BLaER1 (cell line): Measurements from ENCODE around the gene GPER1.

Source experiments
- H3K27ac ChIP-seq: shearing (Covaris generic); formaldehyde crosslinking; 2 replicates; pipeline ENCODE4 v1.8.1; 2022
- H3K27me3 ChIP-seq: shearing (Covaris generic); formaldehyde crosslinking; 2 replicates; pipeline ENCODE4 v1.8.1; 2022
- H3K36me3 ChIP-seq: shearing (Covaris generic); formaldehyde crosslinking; 2 replicates; pipeline ENCODE4 v1.8.1; 2022
- H3K4me1 ChIP-seq: shearing (Covaris generic); formaldehyde crosslinking; 2 replicates; pipeline ENCODE4 v1.8.1; 2022
- H3K4me2 ChIP-seq: shearing (Covaris generic); formaldehyde crosslinking; 2 replicates; pipeline ENCODE4 v1.8.1; 2022
- H3K4me3 ChIP-seq: shearing (Covaris generic); formaldehyde crosslinking; 2 replicates; pipeline ENCODE4 v1.8.1; 2022
- H3K9ac ChIP-seq: shearing (Covaris generic); formaldehyde crosslinking; 2 replicates; pipeline ENCODE4 v1.8.1; 2022
- H3K9me3 ChIP-seq: shearing (Covaris generic); formaldehyde crosslinking; 2 replicates; pipeline ENCODE4 v1.8.1; 2022
- H4K20me1 ChIP-seq: shearing (Covaris generic); formaldehyde crosslinking; 2 replicates; pipeline ENCODE4 v1.8.1; 2022
- Cebpa-rat ChIP-seq: shearing (Covaris generic); IDR thresholded peaks from 2 replicates; pipeline ENCODE4 v1.8.1; 2022

GPER1 gene

DNA sequence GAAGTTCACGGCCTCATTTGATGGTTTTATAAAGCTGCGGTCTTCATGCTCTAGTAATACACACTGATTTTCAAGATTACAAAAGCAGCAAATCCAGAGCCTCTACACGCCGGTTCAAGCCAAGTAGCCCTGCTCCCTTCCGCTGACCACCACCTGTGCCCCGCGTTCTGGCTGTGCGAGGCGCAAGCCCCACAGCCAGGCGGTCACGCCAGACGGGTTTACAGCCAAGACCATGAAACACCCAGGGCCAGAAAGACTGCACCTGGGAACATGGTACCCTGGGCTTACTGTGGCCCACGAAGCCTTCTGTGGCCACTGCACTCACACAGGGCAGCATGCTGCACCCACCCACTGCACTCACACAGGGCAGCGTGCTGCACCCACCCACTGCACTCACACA is 33.6 kb downstream of the GPER1 start:
- Histone ChIP-seq H3K4me2 (peak overlapping the region; percentile 99), H3K4me1 (peaks cover 62% of the 10 kb centered on the region), H3K9me3 (no peaks in the 10 kb centered on the region), H3K9ac (0 out of 2 replicates have a peak overlapping the region, but pooled peaks have one; percentile 68), H3K27me3 (no peaks in the 10 kb centered on the region), H3K36me3 (peaks cover 19% of the 10 kb centered on the region), H3K27ac (peak overlapping the region; percentile 78; the same call in 1 of the 2 replicates), H3K4me3 (no peak overlapping the region), H4K20me1 (peaks cover 41% of the 10 kb centered on the region)
- TF ChIP-seq Cebpa-rat = no peak

DNA sequence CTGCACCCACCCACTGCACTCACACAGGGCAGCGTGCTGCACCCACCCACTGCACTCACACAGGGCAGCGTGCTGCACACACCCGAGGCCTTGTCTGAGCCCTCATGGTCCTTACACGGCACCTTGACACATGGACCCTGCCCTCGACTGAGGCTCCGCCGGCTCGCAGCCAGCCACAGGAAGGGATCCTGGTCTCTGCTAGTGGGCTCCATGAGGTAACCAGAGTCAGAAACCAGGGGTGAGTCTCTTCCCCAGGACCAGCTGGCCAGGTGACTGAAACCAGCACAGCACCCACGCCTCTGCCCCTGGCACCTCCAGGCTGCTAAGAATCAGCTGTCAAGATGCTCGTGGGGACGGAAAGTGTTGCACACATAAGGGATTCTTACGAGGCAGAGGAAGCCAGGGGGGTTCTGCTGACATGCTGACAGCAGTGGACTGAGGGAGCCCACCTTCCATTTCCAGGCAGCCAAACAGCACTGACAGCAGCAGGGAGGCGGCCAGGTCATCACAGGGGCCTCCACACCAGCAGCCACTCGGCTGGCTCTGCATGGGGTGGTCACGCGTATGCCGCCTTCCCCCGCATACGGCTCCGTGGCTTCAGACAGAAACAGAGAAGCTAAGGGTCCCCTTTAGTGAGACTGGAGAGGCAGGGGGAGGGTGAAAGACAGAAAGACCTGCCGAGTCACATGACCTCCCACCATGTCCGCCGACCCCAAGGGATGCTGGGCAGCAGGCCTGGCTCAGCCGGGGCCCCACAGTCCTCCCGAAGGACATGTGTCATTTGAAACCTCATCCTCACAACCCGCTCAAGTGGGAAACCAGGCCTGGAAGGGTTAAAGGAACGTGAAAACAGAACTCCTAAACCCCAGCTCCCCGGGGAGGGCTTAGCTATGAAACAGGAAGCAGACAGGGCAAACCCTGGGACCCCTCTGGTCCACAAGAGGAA is 34.2 kb downstream of the GPER1 start:
- peaks cover 25% of the 10 kb centered on the region for H3K36me3 ChIP-seq
- H3K4me2 ChIP-seq = peak overlapping the region; percentile 99
- H3K9ac ChIP-seq = peak overlapping the region; percentile 68
- H3K27me3 ChIP-seq = no peaks in the 10 kb centered on the region
- no peak for TF ChIP-seq Cebpa-rat
- peaks cover 62% of the 10 kb centered on the region for H3K4me1 ChIP-seq
- H3K4me3 ChIP-seq = peak overlapping the region; percentile 55
- H3K27ac ChIP-seq = peak overlapping the region; percentile 78
- no peaks in the 10 kb centered on the region for H3K9me3 ChIP-seq
- H4K20me1 ChIP-seq = peaks cover 41% of the 10 kb centered on the region

DNA sequence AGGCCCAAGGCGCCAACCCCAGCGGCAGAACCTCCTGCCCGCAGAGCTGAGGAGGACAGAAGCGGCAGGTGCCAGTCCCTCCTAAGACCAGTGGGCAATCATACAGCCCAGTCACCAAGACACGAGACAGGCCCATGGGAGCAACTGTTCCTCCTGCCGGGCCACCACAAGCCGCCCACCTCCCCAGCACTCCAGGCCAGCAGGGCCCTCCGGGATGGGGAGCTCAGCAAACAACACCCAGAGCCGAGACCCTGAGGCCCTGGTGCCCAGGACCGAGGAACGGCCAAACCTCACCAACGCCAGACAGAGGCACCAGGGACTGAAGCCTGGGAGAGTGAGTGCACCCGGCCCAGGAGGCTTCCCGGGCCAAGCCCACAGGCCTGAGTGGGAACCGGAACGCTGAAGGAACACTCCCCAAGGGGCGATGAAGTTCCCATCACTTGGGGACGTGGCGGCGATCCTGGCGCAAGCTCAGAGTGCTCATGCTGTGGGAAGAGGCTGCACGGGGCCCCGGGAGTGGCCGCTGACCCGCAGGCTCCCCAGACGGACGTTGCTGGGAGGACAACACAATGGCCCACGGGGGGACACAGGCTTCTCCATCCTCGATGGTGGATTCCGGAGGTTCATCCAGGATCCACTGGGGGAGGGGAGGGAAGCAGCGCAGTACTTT is 35.1 kb downstream of the GPER1 start:
- Histone ChIP-seq H3K9ac (peak overlapping the region; percentile 68), H3K27ac (peak overlapping the region; percentile 78), H3K4me3 (peak overlapping the region; percentile 55), H3K4me2 (peak overlapping the region; percentile 99), H3K36me3 (peaks cover 26% of the 10 kb centered on the region), H4K20me1 (peaks cover 41% of the 10 kb centered on the region), H3K27me3 (no peaks in the 10 kb centered on the region), H3K9me3 (no peaks in the 10 kb centered on the region), H3K4me1 (peaks cover 62% of the 10 kb centered on the region)
- TF ChIP-seq Cebpa-rat = no peak

DNA sequence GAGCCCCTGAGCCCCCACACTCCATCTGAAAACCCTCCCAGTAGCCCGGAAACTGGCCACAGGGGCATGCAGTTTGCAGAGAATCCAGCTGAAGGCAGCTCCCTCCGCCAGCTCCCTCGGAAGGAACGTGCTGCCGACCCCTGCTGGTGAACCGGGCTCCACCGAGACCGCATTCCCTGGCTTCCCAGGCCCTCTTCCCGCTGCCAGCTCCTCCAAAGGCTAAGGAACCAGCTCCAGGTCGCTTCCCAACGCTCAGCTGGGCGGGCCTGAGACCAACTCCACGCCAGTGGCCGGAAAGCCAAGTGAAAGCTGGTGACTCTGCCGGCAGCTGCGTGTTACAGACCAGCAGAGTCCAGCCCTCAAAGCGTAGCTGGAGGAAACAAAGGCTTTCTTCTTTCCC is 35.8 kb downstream of the GPER1 start:
- Histone ChIP-seq H4K20me1 (peaks cover 41% of the 10 kb centered on the region), H3K9me3 (no peaks in the 10 kb centered on the region), H3K4me3 (no peak overlapping the region), H3K4me1 (peaks cover 62% of the 10 kb centered on the region), H3K27ac (peak overlapping the region; percentile 78), H3K9ac (peak overlapping the region; percentile 68), H3K27me3 (no peaks in the 10 kb centered on the region), H3K4me2 (peak overlapping the region; percentile 99), H3K36me3 (peaks cover 26% of the 10 kb centered on the region)
- no peak for TF ChIP-seq Cebpa-rat

DNA sequence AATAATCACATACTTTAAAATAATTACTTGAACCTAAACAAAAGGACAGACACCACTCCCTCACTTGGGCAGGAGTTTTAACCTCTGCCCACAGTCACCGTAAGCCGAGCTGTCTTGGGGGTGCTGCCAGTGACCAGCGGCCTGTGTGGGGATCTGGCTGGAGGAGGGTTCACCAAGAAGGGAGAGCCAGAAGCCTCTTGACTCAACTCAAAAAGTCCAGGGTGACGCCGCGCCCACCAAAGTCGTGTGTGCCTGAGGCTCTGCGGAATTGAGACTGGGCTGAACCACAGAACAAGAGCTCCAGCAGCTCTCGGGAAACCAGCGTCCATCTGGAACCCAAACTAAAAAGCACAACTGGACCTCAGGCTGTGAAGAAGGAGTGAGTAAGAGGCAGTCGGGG is 36.3 kb downstream of the GPER1 start:
- no peak for TF ChIP-seq Cebpa-rat
- no peak overlapping the region for H3K4me3 ChIP-seq
- no peaks in the 10 kb centered on the region for H3K27me3 ChIP-seq
- H3K36me3 ChIP-seq = peaks cover 26% of the 10 kb centered on the region
- H4K20me1 ChIP-seq = peaks cover 41% of the 10 kb centered on the region
- peak overlapping the region; percentile 68; the same call in 1 of the 2 replicates for H3K9ac ChIP-seq
- H3K4me1 ChIP-seq = peaks cover 58% of the 10 kb centered on the region
- peak overlapping the region; percentile 78 for H3K27ac ChIP-seq
- H3K4me2 ChIP-seq = peak overlapping the region; percentile 99
- H3K9me3 ChIP-seq = no peaks in the 10 kb centered on the region

DNA sequence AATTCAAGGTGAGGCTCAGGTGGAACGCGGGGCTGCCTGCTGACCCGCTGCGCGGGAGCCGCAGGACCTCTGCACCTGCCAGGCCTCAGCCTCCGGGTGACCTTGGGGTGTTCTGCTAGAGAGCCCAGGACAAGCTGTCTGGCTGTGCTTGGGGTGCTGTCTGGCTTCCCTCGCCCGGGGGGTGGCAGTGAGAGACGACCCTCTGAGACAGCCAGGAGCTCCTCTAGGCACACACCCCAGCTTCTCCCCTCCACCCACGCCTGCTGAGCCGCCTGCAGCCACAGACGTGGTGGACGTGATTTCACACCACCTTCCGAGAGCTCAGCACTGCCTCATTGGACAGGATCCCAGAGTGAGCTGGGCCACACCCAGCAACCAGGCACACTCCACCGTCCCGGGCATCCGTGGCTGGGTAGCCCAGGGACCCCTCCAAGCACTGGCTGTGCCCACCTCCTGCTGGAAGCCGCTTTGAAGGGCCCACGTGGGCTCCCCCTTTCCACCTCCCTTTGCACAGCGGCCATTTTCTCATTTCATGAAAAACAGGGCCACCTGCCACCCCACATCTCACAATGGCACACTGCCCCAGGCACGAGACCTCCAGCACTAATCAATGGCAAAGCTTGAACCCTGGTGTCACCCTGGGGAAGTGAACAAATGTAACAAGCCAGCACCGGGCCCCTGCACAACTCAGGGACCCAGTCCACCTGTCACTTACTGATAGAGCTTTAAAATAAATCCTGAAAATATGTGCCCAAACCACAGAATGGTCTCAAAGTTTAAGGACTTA is 37.1 kb downstream of the GPER1 start:
- no peak for TF ChIP-seq Cebpa-rat
- H3K4me1 ChIP-seq = peaks cover 50% of the 10 kb centered on the region
- H3K4me3 ChIP-seq = no peak overlapping the region
- H3K36me3 ChIP-seq = peaks cover 34% of the 10 kb centered on the region
- H3K27ac ChIP-seq = 0 out of 2 replicates have a peak overlapping the region, but pooled peaks have one; percentile 30
- H3K4me2 ChIP-seq = no peak overlapping the region
- no peaks in the 10 kb centered on the region for H3K9me3 ChIP-seq
- H4K20me1 ChIP-seq = peaks cover 41% of the 10 kb centered on the region
- H3K27me3 ChIP-seq = no peaks in the 10 kb centered on the region
- no peak overlapping the region for H3K9ac ChIP-seq

DNA sequence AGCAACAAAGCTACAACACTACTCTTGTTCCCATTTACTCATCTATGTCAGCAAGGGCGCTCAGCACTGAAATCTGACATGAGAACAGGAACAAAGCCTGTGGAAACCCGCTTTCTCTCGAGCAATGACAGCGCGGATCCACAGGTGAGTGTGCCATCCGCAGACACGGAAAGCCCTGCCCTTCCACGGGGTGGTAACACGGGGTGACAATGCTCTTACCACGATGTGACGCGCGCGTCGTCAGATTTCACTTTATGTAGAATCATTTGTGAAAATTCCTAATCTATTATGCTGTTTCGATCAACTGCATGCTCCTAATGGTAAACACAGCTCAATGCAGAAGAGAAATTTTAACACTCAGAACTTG is 37.7 kb downstream of the GPER1 start:
- no peak overlapping the region for H3K9ac ChIP-seq
- H3K4me3 ChIP-seq = no peak overlapping the region
- no peak for TF ChIP-seq Cebpa-rat
- H4K20me1 ChIP-seq = peaks cover 35% of the 10 kb centered on the region
- H3K4me1 ChIP-seq = peaks cover 44% of the 10 kb centered on the region
- H3K36me3 ChIP-seq = peaks cover 36% of the 10 kb centered on the region
- H3K27ac ChIP-seq = no peak overlapping the region
- H3K9me3 ChIP-seq = no peaks in the 10 kb centered on the region
- no peaks in the 10 kb centered on the region for H3K27me3 ChIP-seq
- no peak overlapping the region for H3K4me2 ChIP-seq

DNA sequence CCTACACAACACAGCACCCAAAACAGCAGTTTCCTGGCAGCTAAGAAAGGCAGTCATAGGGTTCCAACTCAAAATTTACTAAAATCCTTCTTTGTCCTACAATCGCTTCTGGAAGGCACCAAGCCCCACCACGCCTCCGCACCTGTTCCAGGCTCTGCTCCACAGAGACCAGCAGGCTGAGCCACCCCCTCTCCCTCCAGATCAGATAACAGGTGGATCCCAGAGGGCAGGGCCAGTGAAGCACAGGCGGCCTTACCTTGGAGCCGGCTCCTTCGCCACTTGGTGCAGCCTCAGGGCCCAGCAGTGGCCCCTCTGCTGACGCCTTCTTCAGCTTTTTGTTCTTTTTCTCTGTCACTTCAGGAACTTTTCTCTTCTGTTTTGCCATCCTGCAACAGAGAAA is 39.1 kb downstream of the GPER1 start:
- no peak for TF ChIP-seq Cebpa-rat
- peaks cover 30% of the 10 kb centered on the region for H3K4me1 ChIP-seq

DNA sequence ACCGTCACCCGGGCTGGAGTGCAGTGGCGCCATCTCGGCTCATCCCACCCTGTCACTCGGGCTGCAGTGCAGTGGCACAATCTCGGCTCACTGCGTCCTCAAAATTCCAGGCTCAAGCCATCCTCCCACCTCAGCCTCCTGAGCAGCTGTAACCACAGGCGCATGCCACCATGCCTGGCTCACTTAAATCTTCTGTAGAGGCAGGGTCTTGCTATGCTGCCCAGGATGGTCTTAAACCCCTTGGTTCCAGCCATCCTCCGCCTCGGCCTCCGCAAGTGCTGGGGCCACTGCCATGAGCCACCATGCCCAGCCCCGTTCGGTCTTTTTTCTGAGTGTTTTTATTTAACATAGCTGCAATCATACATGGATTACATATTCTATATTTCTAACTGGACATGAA is 41.5 kb downstream of the GPER1 start:
- TF ChIP-seq Cebpa-rat = no peak
- Histone ChIP-seq H3K4me1 (peaks cover 8% of the 10 kb centered on the region; the same call in 1 of the 2 replicates), H3K9me3 (peaks cover 13% of the 10 kb centered on the region), H3K27me3 (no peaks in the 10 kb centered on the region), H3K4me3 (no peak overlapping the region), H3K27ac (no peak overlapping the region), H3K9ac (no peak overlapping the region), H3K4me2 (no peak overlapping the region), H3K36me3 (peaks cover 51% of the 10 kb centered on the region), H4K20me1 (0 out of 2 replicates have a peak, but pooled peaks cover 5% of the 10 kb centered on the region)

More for the DNA sequence above, 39.1 kb downstream of the GPER1 start:
- peaks cover 39% of the 10 kb centered on the region for H3K36me3 ChIP-seq
- H3K9ac ChIP-seq = no peak overlapping the region
- H3K4me2 ChIP-seq = no peak overlapping the region
- H3K27me3 ChIP-seq = no peaks in the 10 kb centered on the region
- peaks cover 21% of the 10 kb centered on the region for H4K20me1 ChIP-seq
- peaks cover 2% of the 10 kb centered on the region for H3K9me3 ChIP-seq
- H3K27ac ChIP-seq = no peak overlapping the region
- H3K4me3 ChIP-seq = no peak overlapping the region
